GM21529 (cell line): Measurements from ENCODE around the gene RFK.

Experiments
- ATAC-seq: cut with Tn5 transposase; IDR thresholded peaks from one replicate; pipeline ENCODE4 v1.9.1; 2021; ENCODE audit not compliant: unreplicated experiment

RFK gene

DNA sequence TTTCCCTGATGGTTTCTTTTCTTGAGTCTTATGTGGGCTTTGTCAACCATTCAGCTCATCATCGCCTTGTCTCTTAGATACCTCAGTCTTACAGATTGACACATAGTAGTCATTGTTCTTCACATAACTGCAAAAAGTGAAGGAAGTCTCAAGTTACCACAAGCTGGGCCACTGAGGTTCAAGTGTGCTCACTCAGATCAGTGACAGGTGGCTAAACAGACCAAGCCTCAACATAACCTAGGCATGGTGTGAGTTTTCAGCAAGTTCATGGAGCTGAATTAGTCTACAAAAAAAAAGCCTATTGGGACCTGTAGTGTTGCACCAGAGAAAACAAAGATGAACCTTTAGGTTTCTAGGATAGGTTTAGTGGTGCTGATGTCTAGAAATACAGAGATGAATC lies 58.2 kb downstream of the RFK start:
- no peak for ATAC-seq
